HG03175 (cell line): Measurements from ENCODE around the gene UBAC2.
"Not testable (repeated sequence)": the region's sequence is repeated elsewhere in the genome, so short reads cannot be mapped to it uniquely, and the experiment has no call there.

Source experiments
- ATAC-seq: cut with Tn5 transposase; IDR thresholded peaks from one replicate; pipeline ENCODE4 v1.9.1; 2021; ENCODE audit warnings: mild to moderate bottlenecking, moderate library complexity; ENCODE audit not compliant: unreplicated experiment

UBAC2 gene

GRCh38 chr13:99211421-99212035, 10.9 kb downstream of the UBAC2 start:
- ATAC-seq, result no peak

DNA sequence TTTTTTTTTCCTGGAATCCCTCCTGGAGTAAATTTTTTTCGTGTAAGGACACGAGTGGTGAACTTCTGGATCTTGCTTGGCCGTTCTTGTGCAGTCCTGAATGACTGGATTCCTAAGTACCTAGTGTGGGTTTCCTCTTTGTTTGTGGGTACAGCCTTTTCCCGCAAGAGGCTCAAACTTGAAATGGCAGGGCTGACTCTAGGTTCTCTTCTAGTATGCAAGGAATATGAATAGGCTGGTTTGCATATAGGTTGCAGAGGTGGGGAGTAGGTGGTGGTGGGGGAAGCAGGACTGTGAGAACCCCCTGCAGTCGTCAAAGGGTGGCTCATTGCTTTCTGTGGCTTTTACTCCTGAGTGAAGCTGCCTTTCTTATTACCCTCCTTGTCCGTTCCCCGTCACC, 13.6 kb downstream of the UBAC2 start:
- peak; percentile 50 for ATAC-seq

GRCh38 chr13:99214731-99215130, 14.1 kb downstream of the UBAC2 start:
- ATAC-seq, result no peak

GRCh38 chr13:99215184-99215830, 14.7 kb downstream of the UBAC2 start:
- no peak for ATAC-seq

GRCh38 chr13:99217461-99218110, 16.9 kb downstream of the UBAC2 start:
- ATAC-seq, result no peak

DNA sequence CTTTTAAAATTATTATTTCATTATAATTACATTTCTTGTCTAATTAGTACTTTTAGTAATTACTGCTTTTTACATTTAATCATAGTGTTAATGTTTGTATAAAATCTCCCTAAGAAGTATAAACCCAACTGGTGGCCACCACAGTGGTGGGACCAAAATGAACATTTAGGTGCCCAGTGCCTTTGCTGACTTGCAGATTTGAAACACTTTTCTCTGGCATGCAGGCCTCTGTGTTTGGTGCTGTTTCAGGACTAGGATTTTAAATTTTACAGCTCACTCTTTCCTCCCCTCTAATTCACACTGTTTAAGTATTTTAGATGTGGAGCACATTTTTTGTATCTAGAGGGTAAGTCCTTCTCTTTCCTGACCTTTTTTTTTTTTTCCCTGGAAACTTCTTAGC, 17.5 kb downstream of the UBAC2 start:
- no peak for ATAC-seq

GRCh38 chr13:99218545-99218944, 17.9 kb downstream of the UBAC2 start:
- ATAC-seq, result no peak

DNA sequence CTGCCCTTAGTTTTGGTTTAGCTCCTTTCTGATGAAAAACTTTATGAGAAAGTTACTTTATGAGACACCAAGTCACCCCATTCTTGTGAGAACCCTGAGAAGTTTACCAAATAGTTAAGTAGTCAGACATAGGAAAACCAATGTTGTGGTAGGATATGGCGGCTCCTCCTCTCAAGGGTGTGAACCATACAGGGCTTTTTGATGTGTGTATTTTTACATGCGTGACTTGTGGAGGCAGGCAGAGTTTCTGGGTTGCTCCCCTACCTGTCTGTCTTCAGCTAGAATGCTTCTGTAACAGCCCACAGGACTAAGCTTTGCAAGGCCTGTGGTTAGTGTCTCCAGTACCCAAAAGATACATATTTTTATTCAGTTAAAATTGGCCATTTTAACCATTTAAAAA, 18.3 kb downstream of the UBAC2 start:
- ATAC-seq, result peak; percentile 82

GRCh38 chr13:99220199-99220935, 19.7 kb downstream of the UBAC2 start:
- ATAC-seq, result no peak

DNA sequence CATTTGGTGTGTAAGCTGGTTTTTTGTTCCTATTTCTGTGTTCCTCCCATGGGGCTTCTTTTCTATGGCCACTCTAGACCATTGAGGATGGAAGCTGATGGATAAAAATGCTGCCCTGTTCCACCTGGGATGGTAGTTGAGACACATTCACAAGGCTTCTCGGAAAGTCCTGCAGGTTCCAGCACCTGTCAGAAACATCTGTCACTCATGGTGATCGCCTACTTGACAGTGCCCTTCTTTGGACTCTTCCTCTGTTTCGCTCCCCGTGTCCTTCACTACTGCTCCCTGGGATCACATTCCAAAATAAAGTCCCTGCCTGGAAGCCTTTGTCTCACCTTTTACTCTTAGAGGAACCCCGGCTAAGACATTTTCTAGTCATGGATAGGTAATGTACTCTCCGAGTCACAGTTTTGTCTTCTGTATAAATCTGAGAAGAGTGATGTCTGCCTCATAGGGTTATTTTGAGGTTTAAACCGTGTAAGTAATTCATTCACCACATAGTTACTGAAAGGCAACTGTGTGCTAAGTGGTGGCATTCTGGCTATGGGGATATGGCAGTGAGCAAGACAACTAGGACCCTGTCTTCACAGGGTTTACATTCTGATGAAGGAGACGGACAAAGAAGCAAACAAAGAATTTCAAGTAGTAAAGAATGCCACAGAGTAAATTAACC, 21.0 kb downstream of the UBAC2 start:
- no peak for ATAC-seq

DNA sequence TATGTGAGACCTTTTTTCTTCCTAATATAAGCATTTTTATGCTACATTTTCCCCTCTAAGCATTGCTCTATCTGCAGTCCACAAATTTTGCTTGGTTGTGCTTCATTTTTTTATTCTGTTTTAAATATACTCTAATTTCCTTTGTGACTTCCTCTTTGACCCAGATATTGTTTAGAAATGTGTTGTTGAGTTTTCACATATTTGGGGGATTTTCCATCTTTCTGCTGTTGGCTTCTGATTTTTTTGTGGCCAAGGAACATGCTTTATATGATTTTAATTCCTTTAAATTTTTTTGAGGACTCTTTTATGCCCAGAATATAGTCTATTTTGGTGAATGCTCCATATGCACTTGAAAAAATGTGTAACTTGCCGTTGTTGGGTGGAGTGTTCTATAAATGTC, 22.9 kb downstream of the UBAC2 start:
- ATAC-seq, result no peak

GRCh38 chr13:99224021-99224420, 23.4 kb downstream of the UBAC2 start:
- ATAC-seq, result no peak

DNA sequence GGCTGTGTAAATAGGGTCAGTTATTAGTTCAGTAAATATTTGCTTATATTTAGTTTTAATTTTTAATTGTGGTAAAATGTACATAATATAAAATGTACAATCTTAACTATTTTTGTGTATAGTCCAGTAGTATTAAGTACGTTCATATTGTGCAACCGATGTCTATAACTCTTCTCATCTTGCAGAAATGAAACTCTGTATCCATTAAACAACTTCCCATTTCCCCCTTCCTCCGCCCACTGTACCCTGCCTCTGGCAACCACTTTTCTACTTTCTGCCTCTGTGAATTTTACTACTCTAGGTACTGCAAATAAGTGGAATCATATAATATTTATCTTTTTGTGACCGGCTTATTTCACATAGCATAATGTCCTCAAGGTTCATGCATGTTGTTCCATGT, 24.4 kb downstream of the UBAC2 start:
- no peak for ATAC-seq

DNA sequence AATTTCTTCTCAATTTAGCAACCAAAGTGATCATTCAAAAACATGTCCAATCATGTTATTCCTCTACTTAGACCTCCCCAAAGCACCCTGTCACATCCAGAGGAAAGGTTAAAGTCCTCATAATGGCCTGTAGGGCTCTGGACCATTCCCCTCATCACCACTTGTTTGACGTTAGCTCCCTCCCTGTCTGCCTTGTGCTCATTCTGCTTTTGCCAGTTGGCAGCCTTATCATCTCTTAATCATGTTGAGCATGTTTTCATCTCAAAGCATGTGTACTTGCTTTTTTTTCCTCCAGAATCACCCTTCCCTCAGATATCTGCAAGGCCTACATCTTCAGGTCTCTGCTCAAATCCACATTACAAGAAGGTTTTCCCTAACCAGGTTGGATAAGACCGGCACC, 25.9 kb downstream of the UBAC2 start:
- no peak for ATAC-seq

DNA sequence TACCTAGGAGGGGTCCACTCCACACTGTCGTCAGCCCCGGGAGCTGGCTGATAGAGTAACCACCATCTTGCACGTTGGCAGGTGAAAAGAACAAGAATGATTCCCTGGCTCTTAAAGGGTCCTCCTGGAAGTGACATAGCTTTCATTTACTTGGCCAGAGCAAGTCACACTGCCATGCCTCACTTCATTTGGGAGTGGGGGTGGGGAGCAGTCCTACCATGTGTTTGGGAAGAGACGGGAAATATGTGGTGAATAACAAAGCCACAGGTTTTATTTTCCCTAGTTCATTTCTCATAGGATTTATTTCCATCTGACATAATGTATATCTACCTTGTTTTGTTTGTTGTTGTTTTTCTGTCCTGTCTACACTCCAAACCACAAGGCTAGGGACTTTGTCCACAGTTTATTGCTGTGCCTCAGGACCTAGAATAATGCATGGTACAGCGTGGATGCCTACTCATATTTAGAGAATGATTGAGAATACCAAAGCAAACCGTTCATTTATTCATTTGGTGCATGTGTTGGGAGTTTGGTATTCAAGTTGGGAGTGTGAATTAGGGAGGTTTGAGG, 26.8 kb downstream of the UBAC2 start:
- no peak for ATAC-seq

GRCh38 chr13:99227909-99228688, 27.4 kb downstream of the UBAC2 start:
- ATAC-seq, result no peak

GRCh38 chr13:99228737-99229691, 28.4 kb downstream of the UBAC2 start:
- ATAC-seq, result peak; percentile 90

DNA sequence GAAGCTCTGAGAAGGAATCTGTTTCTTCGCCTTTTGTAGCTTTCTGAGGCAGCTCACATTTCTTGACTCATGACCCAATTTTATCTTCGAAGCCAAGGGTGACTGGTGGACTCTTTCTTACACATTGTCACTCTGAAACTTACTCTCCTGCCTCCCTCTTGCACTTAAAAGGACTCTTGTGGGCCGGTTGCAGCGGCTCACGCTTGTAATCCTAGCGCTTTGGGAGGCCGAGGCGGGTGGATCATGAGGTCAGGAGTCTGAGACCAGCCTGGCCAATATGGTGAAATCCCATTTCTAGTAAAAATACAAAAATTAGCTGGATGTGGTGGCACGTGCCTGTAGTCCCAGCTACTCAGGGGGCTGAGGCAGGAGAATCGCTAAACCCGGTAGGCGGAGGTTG, 29.9 kb downstream of the UBAC2 start:
- not testable (repeated sequence) for ATAC-seq

GRCh38 chr13:99230991-99231390, 30.3 kb downstream of the UBAC2 start:
- ATAC-seq, result no peak
